Parathyroid adenoma (tissue), 2 donors: Measurements from ENCODE around the gene HMCN1.

Source experiments
- H2AFZ ChIP-seq: fragments of 300-600 bp; sonication (generic); one replicate; pipeline ENCODE4 v1.7.0; 2017; ENCODE audit warnings: antibody characterized with exemption, mild to moderate bottlenecking
- H3K27ac ChIP-seq: fragments of 300-600 bp; sonication (generic); one replicate; pipeline ENCODE4 v1.7.0; 2017
- H3K27me3 ChIP-seq: fragments of 300-600 bp; sonication (generic); one replicate; pipeline ENCODE4 v1.7.0; 2017; ENCODE audit warnings: low read length; ENCODE audit not compliant: control insufficient read depth, insufficient read depth
- H3K36me3 ChIP-seq: fragments of 300-600 bp; sonication (generic); one replicate; pipeline ENCODE4 v1.7.0; 2017; ENCODE audit warnings: low read length; ENCODE audit not compliant: control insufficient read depth, insufficient read depth
- H3K4me1 ChIP-seq: fragments of 300-600 bp; sonication (generic); one replicate; pipeline ENCODE4 v1.7.0; 2017; ENCODE audit warnings: control low read depth
- H3K4me2 ChIP-seq: fragments of 300-600 bp; sonication (generic); one replicate; pipeline ENCODE4 v1.7.0; 2017; ENCODE audit warnings: low read length
- H3K4me3 ChIP-seq: fragments of 300-600 bp; sonication (generic); one replicate; pipeline ENCODE4 v1.7.0; 2017; ENCODE audit warnings: low read depth, low read length
- H3K79me2 ChIP-seq: fragments of 300-600 bp; sonication (generic); one replicate; pipeline ENCODE4 v1.7.0; 2017; ENCODE audit warnings: control low read depth
- H3K9ac ChIP-seq: fragments of 300-600 bp; sonication (generic); one replicate; pipeline ENCODE4 v1.7.0; 2017; ENCODE audit warnings: mild to moderate bottlenecking
- H3K9me3 ChIP-seq: fragments of 300-600 bp; sonication (generic); one replicate; pipeline ENCODE4 v1.7.0; 2017; ENCODE audit warnings: low read length; ENCODE audit not compliant: control insufficient read depth
- CTCF ChIP-seq: fragments of 300-600 bp; sonication (generic); IDR thresholded peaks from one replicate; pipeline ENCODE4 v1.7.0; 2017; ENCODE audit warnings: antibody characterized with exemption, mild to moderate bottlenecking
- donor health status: primary hyperparathyroidism.

The HMCN1 gene

DNA sequence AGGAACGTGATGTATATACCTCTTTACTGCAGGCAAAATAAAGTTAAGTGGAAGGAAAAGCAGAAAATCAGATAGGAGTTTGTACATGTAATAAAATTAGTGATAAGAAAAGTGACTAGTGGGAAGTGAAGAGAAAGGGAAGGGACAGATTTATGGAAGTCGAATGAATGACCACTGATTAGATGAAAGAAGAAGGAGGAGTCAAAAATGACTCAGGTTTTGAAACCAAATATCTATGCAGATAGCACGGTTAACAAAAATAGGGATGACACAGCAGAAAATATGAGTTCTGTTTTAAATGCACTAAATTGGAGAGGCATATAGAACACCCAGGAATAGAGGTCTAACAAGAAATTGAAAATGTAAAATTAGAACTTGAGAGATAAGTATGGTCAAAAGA is 128.0 kb downstream of the HMCN1 start:
- Histone ChIP-seq H3K9me3 (no peaks in the 10 kb centered on the region), H3K36me3 (no peaks in the 10 kb centered on the region), H3K27me3 (no peaks in the 10 kb centered on the region), H3K4me2 (no peak overlapping the region), H3K27ac (no peak overlapping the region), H3K79me2 (no peaks in the 10 kb centered on the region), H3K4me3 (no peak overlapping the region), H3K4me1 (no peaks in the 10 kb centered on the region), H3K9ac (no peak overlapping the region), H2AFZ (no peak overlapping the region)
- no peak for TF ChIP-seq CTCF

- Histone ChIP-seq H3K4me1 (no peaks in the 10 kb centered on the region), H3K27me3 (no peaks in the 10 kb centered on the region), H3K27ac (no peak overlapping the region), H3K79me2 (no peaks in the 10 kb centered on the region), H3K36me3 (no peaks in the 10 kb centered on the region), H2AFZ (no peak overlapping the region), H3K9ac (no peak overlapping the region), H3K4me3 (no peak overlapping the region), H3K4me2 (no peak overlapping the region), H3K9me3 (no peaks in the 10 kb centered on the region)
- no peak for TF ChIP-seq CTCF
Measured at GRCh38 chr1:185864331-185864730, 130.1 kb downstream of the HMCN1 start.

DNA sequence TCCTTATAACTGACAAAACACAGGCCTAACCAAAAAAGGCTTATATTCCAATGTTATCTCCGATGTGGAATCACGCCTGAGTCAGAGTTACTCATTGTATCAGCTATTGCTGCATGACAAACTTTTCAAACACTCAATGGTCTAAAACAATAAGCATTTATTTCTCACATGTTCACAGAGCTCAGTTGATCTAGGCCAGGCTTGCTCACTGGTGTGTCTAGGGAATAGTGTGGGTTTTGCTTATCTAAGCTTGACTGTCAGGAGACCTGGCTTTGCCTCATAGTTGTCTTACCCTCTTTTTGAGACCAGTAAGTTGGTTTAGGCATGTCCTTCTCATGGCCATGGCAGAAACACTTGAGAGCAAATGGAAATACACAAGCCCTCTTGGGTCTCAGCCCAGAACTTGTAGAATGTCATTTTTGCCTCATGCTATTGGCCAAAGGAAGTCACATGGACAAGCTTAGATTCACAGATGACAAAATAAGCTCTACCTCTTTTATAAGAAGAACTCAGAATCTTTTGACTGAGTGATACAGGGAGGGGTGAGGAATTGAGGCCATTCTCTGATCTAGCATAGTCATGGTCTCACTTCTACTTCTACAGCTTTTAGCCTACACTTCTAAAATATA is 130.8 kb downstream of the HMCN1 start:
- no peak for TF ChIP-seq CTCF
- H3K27me3 ChIP-seq = no peaks in the 10 kb centered on the region
- H2AFZ ChIP-seq = no peak overlapping the region
- no peak overlapping the region for H3K4me3 ChIP-seq
- H3K9ac ChIP-seq = no peak overlapping the region
- H3K4me2 ChIP-seq = no peak overlapping the region
- no peaks in the 10 kb centered on the region for H3K4me1 ChIP-seq
- no peaks in the 10 kb centered on the region for H3K36me3 ChIP-seq
- H3K9me3 ChIP-seq = no peaks in the 10 kb centered on the region
- H3K79me2 ChIP-seq = no peaks in the 10 kb centered on the region
- H3K27ac ChIP-seq = no peak overlapping the region

- no peaks in the 10 kb centered on the region for H3K36me3 ChIP-seq
- no peak overlapping the region for H3K9ac ChIP-seq
- TF ChIP-seq CTCF = no peak
- H3K4me2 ChIP-seq = no peak overlapping the region
- H3K27me3 ChIP-seq = no peaks in the 10 kb centered on the region
- no peak overlapping the region for H3K4me3 ChIP-seq
- no peaks in the 10 kb centered on the region for H3K79me2 ChIP-seq
- H2AFZ ChIP-seq = no peak overlapping the region
- no peak overlapping the region for H3K27ac ChIP-seq
- H3K4me1 ChIP-seq = no peaks in the 10 kb centered on the region
- H3K9me3 ChIP-seq = no peaks in the 10 kb centered on the region
Measured at GRCh38 chr1:185869590-185869989, 135.4 kb downstream of the HMCN1 start.

DNA sequence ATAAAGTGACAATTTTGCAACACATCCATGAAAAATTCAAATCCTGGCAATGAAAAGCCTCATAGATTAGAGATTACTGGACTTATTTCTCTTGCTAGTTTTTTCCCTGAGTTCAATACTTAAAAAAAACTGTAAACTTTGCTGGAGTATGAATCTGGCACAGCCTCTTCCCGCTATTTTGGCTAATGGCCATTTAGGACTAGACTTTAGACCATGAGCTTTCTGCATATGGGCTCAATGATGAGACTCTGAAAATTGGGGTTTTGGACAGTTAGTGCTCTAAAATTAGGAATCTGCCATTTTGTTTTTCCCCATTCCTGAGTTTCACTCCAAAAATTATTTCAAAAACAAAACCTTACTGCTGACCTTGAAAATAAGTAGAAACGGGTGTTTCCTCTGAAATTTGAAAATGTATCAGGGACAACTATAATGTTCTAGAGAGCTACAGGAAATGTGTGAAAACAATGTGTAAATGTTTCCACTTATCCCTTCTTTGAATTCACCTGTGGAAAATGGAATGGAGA is 137.5 kb downstream of the HMCN1 start:
- Histone ChIP-seq H3K9ac (no peak overlapping the region), H3K36me3 (no peaks in the 10 kb centered on the region), H3K4me2 (no peak overlapping the region), H3K27ac (no peak overlapping the region), H3K27me3 (no peaks in the 10 kb centered on the region), H3K4me1 (no peaks in the 10 kb centered on the region), H3K4me3 (no peak overlapping the region), H3K79me2 (no peaks in the 10 kb centered on the region), H2AFZ (no peak overlapping the region), H3K9me3 (no peaks in the 10 kb centered on the region)
- no peak for TF ChIP-seq CTCF
